LNCaP clone FGC (cell line): ENCODE data around the gene SLC36A3.
A peak's percentile ranks its signal among the peaks of the same experiment; 100 is the strongest.

Source experiments
- DNase-seq: peaks from one replicate; pipeline ENCODE4 v3.0.0-alpha.2; 2011; ENCODE audit warnings: low read depth
- H3K4me3 ChIP-seq: 2 replicates; pipeline ENCODE4 v1.5.1; 2011; ENCODE audit warnings: mild to moderate bottlenecking, low read depth, low read length, control low read depth
- CTCF ChIP-seq: IDR thresholded peaks from 2 replicates; pipeline ENCODE4 v1.5.1; 2012; ENCODE audit warnings: mild to moderate bottlenecking; ENCODE audit not compliant: control insufficient read depth, insufficient read depth; ENCODE audit errors: extremely low read depth

Gene SLC36A3

GRCh38 chr5:151254556-151254955, 49.0 kb downstream of the SLC36A3 start:
- H3K4me3 ChIP-seq: no peak overlapping the region
- DNase-seq: no peak
- no peak for TF ChIP-seq CTCF

GRCh38 chr5:151253605-151253950, 50.0 kb downstream of the SLC36A3 start:
- no peak for TF ChIP-seq CTCF
- no peak for DNase-seq
- peak overlapping the region; percentile 92 for H3K4me3 ChIP-seq

GRCh38 chr5:151252762-151253604, 50.6 kb downstream of the SLC36A3 start, which contains the start of gene GM2A:
Gene GM2A, plus strand, starts transcription at chr5:151253185. Its CDS starts 32 bp downstream, at chr5:151253217.
- no peak for TF ChIP-seq CTCF
- DNase-seq: peak; percentile 99
- H3K4me3 ChIP-seq: peak within 1 kb of the TSS; percentile 92

GRCh38 chr5:151251621-151252020, 51.9 kb downstream of the SLC36A3 start:
- no peak overlapping the region for H3K4me3 ChIP-seq
- TF ChIP-seq CTCF: no peak
- no peak for DNase-seq

- no peak for DNase-seq
- TF ChIP-seq CTCF: no peak
- no peak overlapping the region for H3K4me3 ChIP-seq
Measured at GRCh38 chr5:151251001-151251551, 52.5 kb downstream of the SLC36A3 start.

- TF ChIP-seq CTCF: no peak
- DNase-seq: no peak
- no peak overlapping the region for H3K4me3 ChIP-seq
Measured at GRCh38 chr5:151250346-151251000, 53.1 kb downstream of the SLC36A3 start.
